Subcutaneous adipose tissue (tissue), 4 donors: ENCODE measurements around the gene CADM3. TPM values are rescaled to one million over a fixed set of nuclear protein-coding genes. Genes with fewer than 3 reads are reported as not detected.

Experiments
- total RNA-seq, 4 donors: library from RNA; depleted of rRNA; stranded (reverse); fragments of >200 nt; gene quantifications; one replicate each; pipeline ENCODE4 v1.1.0, GENCODE V29; 2016
- TF ChIP-seq, protein P1 (sequence below): fragments of 450-650 bp; IDR thresholded peaks from one replicate; pipeline ENCODE4 v1.5.1; 2016; ENCODE audit warnings: low read depth, mild to moderate bottlenecking, control low read depth, antibody characterized with exemption, moderate library complexity

CADM3 gene
- total RNA-seq, 4 donors from 2014 or later = 2.8 to 19.7 (median 8.0) TPM

DNA sequence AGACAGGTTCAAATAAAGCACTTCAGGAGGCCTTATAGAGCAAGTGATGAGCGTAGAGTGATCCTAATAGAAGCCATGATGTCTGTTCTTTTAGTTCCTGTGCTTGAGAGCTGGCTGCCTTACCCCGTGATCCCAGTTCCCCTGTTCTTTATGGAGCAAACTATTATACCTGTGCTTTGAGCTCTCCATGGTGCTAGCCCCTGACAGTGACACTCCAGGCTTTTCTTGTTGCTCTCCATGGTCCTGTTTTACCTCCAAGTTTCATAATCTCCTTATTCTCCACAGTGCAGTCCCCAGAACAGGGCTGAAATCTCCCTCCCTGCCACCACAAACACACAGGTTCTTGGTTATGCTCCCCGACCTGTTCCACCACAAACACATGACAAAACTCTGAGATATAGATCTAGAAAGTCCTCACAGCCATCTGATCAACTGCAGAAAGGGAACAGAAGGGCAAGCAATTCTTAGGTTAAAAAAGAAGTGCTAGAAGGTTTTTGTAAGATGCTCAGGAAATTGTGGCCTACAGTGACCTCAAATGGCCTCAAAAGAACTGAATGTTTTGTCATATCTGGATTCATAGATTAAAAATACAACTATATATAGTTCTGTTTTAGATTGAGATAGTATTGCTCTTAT is 6.0 kb downstream of the CADM3 start:
- TF ChIP-seq, protein P1, sequence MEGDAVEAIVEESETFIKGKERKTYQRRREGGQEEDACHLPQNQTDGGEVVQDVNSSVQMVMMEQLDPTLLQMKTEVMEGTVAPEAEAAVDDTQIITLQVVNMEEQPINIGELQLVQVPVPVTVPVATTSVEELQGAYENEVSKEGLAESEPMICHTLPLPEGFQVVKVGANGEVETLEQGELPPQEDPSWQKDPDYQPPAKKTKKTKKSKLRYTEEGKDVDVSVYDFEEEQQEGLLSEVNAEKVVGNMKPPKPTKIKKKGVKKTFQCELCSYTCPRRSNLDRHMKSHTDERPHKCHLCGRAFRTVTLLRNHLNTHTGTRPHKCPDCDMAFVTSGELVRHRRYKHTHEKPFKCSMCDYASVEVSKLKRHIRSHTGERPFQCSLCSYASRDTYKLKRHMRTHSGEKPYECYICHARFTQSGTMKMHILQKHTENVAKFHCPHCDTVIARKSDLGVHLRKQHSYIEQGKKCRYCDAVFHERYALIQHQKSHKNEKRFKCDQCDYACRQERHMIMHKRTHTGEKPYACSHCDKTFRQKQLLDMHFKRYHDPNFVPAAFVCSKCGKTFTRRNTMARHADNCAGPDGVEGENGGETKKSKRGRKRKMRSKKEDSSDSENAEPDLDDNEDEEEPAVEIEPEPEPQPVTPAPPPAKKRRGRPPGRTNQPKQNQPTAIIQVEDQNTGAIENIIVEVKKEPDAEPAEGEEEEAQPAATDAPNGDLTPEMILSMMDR = no peak

DNA sequence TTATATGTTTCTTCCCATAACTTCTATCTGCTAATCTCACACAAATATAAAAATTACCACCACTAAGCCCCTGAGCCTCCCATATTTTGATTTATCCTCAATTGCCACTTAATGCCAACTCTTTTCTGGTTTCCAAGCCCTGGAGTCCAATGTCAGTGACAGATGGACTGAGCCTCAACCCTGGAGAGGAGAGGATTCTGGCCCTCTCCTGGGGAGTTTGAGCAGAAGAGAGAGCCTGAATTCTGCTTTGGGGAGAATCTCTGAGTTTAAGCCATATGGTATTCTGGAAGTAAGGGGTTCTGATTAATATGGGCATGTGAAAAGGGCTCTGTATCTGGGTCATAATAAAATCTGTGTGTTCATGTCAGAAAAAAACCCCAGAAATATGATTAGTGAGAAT is 8.5 kb downstream of the CADM3 start:
- TF ChIP-seq, protein P1 = no peak

DNA sequence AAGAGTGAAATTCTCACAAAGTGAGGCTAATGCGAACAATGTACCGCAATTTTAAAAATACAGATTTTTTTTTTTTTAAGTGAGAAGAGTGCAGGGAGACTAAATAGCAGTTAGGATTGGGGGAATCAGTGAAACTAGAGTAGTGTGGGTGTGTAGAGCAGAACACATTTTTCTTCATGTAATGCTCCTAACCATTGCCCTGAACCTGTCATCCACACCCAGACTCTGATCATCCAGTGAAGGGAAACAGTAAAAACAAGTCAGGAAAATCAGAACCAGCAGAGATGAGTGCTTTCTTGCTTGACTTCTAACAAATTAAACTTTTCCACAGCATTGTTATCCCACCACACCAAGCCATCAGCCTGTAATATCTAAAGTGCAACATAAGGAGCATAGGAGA is 9.1 kb downstream of the CADM3 start:
- TF ChIP-seq, protein P1 = no peak

DNA sequence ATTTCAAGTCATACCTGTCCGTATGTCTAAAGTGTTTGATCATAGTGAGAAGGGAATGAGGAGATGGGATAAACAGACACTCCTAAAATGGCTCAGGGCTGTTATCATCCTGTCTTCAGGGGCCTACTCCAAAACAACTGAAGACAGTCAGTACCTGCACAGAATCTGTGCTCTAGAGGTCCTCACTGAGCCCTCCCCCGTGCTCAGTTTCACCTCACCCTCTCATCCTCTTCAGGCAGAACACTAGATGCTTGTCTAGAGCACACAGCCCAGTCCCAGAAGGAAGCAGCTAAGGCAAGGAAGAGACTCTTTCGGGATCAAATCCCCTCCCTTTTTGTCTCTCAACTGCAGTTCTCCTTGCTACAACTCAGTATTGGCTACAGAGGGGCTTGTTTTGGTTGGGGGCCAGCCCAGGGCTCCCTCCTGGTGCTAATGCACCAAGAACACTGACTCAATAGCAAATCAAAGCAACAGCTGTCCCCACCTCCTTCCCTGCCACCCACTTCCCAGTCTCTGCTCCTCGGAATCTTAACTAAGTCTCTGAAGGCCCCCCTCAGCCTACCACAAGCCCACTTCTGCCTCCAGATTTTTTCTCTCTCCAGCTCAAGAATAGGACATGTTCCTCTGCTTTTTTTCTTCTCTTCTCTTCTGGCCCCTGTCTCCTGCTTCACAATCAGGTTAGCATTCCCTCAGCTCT is 10.1 kb downstream of the CADM3 start:
- TF ChIP-seq, protein P1 = no peak

DNA sequence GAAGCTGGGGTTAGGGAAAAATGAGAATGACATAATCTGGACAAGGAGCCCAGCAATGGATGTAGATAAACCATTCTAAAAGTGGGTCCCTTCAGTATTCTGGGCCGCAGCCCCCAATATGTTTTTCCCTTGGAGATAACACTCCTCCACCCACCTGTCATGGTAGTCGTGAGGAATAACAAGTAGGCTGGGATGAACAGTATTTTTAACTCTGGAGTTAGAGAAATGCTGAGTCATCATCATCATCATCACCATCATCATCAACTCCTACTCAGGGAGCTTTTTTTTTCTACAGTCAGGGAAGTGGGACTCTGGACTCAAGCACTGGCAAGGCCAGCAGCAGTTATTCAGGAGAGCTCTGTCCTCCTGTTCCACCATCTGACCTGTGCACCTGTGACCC is 12.8 kb downstream of the CADM3 start:
- TF ChIP-seq, protein P1 = no peak

DNA sequence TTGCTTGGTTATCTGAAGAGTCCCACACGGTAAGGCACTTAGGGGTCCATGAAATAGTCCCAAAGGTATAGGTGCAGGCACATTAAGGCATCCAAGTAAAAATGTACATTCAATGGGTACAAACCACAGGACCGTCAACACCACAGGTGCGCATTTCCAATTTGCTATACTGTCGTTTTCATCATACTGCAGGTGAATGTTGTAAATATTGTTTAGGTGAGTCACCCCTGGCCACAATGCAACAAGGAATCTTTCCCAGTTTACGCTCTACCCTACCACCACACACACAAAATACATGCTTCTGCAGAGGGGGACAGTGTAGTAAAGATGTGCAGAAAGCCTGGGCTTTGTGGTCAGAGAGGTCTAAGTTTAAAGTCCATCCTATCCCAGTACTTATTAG is 13.7 kb downstream of the CADM3 start:
- TF ChIP-seq, protein P1 = no peak

DNA sequence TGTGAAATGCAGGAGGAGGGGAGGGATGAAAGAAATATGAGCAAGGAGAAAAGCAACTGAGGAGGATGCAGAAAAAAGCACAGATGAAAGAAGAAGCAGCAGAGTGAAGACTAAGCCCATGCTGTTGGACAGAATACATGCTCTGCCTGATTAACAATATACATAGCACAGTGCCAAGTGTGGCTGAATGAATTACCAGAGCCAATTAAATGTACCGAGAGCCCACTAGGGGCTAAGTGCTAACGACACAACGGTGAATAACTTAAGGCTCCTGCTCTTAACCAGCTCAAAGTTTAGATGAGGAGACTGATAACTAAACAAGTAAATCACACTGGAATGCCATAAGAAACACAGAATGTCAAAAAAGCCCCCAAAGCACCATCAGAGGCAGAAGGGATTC is 15.6 kb downstream of the CADM3 start:
- TF ChIP-seq, protein P1 = no peak
